Activated effector memory CD4-positive, alpha-beta T cell treated with Interleukin-2 at 50 U/mL for 16 hours (primary cell): ENCODE measurements around the gene FBN1.

Source experiments
- DNase-seq: peaks from one replicate; pipeline ENCODE4 v3.0.0-alpha.2; 2020

FBN1 gene

GRCh38 chr15:48617619-48618018 is 27.9 kb downstream of the FBN1 start:
- DNase-seq: no peak

DNA sequence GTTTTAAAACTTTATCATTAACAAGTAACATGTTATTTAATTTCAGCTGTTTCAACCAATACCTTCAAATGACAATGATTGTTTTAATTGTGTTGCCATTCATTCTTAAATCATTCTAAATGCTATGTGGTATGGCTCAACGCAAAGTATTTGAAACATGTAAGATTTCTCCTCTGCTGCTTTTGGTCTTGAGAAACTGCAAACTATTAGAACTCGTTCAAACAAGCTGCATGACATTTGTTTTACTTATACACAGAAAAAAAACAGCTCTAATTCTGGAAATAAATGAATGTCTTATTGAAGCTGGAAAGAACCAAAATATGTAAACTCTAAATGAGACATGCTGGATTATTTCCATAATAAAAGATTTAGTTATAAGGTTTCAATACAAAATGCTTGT is 29.3 kb downstream of the FBN1 start:
- no peak for DNase-seq

DNA sequence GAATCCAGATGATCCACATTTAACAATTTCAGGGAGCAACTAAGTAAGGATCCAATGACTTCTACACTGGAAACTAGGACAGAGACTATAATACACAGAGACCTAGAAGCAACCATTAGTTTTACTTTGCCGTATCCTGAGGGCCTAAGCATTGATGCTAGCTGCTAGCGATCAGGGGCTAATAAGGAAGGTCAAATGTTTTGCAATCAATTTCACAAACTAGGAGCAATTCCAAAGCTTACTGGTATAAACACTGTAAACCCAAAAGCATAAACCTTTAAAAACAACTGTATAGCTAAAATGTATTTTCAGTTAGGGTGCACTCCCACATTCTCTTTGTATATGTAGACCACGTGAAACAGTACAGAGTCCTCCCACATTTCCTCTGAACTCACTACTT is 31.5 kb downstream of the FBN1 start:
- no peak for DNase-seq

GRCh38 chr15:48609486-48609885 is 36.0 kb downstream of the FBN1 start:
- no peak for DNase-seq

- no peak for DNase-seq
Observed at GRCh38 chr15:48607846-48608245, 37.7 kb downstream of the FBN1 start.

GRCh38 chr15:48604567-48604966 is 40.9 kb downstream of the FBN1 start:
- DNase-seq: no peak

GRCh38 chr15:48603922-48604321 is 41.6 kb downstream of the FBN1 start:
- DNase-seq: no peak

DNA sequence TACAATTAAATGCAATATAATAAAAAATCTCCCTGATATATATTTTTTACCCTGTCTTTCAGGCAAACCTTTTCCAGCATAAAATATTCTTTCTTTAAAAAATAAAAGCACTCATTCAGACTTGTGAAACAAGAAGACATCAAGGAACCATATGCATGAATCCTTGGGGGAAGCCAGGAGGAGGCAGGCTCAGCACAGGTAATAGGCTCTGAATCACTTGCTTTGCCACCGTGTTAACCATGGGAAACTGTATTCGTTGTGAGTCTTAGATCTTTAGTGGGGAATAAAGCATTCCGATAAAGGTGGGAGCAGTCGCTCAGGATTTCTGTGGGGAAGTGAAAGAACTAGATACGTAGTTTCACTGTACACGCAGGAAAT is 42.4 kb downstream of the FBN1 start:
- no peak for DNase-seq

DNA sequence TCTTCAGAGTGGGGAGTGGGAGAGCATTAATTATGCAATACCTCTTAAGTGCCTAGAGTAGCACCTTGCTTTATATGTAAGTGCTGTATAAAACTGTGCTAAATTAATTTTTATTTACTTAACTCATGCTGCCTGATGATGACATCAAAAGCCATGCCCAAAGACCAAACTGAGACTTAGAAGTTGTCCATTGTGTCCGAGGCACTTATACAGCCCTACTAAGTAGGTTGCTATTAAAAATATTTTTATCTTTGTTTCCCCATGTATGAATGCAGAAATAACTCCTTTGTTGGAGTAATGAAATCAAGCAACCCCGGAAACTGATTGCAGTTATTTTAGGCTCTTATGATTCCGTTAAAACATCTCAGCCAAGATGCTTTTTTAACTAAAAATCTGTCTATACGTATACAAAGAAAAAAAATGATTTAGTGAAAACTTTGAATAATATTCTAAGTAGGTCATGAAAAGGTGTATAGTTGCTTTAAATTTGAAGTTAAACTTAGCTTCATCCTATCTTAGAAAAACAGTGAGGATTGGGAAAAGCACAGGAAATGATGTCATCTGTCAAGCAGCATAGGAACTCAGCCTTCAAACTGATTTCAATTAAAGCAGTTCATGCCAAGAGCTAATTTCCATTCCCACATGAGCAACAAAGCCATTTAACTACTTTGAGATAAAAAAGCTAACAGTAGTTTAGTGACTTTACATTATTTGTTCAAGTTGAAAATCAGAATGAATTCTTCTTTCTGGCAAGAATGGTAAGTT is 43.0 kb downstream of the FBN1 start:
- no peak for DNase-seq

GRCh38 chr15:48601095-48601494 is 44.4 kb downstream of the FBN1 start:
- no peak for DNase-seq

DNA sequence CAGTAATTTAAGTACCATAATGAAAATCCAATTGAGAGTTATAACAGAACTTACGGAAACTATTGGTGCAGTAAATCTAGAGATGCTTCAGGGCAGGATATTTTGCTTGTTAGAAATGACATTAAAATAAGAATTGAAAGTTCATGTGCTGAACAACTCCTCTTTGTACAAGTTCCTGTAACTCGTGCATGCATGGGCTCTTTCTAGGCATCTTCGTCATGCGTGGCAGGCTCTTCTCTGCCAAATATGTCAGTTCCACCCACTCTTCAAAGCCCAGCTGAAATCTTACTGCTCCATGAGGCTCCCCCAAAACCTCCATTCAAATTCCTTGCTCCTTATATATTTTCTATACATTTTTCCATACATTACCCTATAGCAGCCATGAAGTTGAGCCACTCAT is 48.7 kb downstream of the FBN1 start:
- DNase-seq: no peak

DNA sequence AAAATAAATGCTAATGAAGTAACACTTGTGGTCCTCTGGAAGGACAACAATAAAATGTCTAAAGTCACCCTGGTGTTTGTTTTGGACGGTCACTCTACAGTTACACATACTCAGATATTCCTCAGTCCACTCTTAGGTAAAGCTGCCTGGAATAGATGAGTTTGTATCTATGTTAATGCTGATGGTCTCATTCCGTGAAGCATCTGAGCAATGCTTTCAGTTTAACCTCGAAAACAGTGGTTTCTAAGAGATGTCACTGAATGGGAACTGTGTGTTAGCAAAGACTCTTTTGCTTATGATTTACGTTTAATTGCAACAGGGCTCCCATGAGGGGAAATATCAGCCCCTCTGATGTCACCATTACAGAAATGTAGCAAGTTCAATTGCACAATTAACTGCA is 49.1 kb downstream of the FBN1 start:
- DNase-seq: no peak

DNA sequence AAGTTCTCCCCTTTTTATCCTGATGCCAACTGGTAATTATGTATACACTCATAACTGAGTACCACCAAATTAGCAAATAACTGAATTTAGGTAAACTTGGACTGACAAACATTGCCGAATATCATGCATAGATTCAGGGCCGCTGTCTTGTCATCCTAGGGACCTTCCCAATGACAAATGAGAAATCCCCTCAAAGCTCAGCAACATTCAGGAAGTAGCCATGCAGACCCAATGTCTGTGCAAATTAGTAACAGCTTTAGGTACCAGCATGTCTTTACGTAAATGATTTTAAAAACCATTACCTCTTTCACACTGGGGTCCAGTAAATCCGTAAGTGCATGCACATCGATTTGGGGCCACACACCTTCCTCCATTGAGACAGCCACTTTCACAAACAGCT is 49.5 kb downstream of the FBN1 start:
- DNase-seq: no peak

- DNase-seq: no peak
Observed at GRCh38 chr15:48592933-48593332, 52.6 kb downstream of the FBN1 start.

GRCh38 chr15:48592221-48592731 is 53.2 kb downstream of the FBN1 start:
- no peak for DNase-seq

- no peak for DNase-seq
Observed at GRCh38 chr15:48590723-48591122, 54.8 kb downstream of the FBN1 start.

DNA sequence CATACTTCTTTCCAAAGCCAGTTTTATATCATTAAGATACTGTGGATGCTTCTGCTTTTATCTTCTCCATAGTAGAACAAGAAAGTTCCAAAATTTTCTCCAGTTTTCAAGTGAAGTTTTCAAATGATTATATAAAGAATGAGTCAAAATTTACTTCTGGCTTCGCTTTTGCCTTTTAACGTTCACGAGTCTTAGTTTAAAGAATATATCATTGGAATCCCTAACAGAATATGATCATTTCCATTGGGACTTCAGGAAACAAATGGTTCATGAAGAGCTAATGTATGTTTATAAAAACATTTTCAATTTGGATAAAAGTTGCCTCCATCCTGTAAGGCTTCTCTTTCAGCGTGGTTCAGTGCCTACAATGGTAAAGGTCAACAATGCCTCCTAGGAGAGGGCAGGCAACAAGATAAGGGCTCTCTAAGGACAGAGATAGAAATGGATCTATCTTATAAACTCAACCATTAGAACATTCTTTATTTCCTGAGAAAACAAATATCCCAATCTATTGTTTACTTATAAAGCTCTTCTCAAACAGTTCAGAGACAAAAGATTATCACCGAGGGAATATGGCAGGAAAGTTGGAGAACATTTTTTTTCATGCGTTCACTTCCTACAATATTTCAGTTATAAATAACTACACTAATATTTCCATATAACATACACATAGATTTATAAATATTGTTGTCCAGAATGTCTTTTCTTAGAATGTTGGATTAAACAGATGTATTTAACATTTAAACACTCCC is 60.5 kb downstream of the FBN1 start:
- no peak for DNase-seq

GRCh38 chr15:48584090-48584811 is 61.3 kb downstream of the FBN1 start:
- no peak for DNase-seq

DNA sequence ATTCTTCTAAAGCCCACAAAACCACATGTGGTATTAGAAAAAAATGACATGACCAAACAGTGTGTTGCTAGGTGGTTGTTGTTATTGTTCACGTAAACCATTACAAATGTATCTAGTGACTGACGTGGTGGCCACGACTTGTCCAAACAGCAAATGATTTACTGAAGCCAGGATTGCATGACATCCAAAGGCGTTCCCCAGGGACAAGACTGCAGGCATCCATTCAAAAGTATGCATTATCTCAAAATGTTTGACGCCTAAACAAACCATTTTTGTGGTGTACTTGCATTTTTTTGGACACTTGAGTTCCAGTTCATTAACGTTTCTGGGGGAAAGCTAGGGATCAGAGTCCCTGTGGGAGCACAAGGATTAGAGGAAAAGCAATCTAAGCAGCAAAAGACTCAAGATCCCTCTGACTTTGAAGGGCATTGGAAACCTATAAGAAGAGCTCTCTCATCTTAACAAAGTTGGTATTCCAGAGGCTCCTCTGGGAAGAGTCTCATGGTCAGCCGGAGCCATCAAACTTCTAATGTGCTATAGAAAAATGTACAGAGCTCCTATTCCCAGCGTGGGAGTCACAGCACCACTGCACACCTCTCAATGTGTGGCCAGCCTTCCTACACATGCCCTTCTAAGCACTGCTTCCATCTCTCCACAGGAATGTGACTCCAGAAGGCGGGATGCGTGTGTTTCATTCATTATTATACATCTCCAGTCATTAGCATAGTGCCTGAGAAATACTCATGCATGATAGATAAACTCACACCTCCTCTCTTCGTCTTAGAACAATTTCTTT is 62.9 kb downstream of the FBN1 start:
- no peak for DNase-seq

GRCh38 chr15:48581219-48581618 is 64.3 kb downstream of the FBN1 start:
- DNase-seq: no peak

- no peak for DNase-seq
Observed at GRCh38 chr15:48580736-48581135, 64.8 kb downstream of the FBN1 start.

DNA sequence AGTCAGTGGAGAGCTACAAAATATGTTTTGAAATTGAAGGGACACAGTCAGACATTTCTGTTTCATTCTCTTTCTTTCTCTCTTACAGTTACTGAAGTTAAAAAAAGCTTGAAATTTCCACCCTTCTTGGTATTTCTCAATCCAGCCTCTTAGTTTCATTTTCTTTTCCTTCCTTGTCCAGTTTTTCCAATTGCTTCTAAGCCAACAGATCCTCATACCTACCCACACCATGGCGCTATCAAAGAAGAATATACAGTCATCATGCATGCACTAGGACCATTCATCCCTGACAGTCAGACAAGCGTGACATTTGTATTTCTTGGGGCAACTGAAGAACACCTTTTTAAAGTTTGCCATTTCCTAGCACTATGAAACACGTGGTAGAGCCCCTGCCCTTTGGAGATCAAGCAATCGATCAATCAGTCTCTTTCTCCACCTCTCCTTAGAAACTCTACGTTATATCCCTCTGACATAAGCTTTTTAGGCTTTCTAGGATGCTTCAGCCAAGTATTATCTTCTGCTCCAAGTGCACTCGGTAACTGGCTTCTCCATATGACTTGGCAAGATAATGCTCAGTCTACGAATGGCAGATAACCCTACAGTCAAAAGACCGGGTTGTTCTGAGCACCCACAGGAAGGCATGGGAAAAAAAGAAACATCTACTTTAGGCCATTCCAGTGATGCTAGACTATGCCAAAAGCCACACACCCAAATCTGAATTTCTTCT is 65.4 kb downstream of the FBN1 start:
- DNase-seq: no peak
